GM19452 (cell line): Measurements from ENCODE around the gene NFASC.

Experiments
- ATAC-seq: cut with Tn5 transposase; IDR thresholded peaks from one replicate; pipeline ENCODE4 v1.9.1; 2021; ENCODE audit not compliant: unreplicated experiment

NFASC gene

GRCh38 chr1:204858363-204858821 lies 12.3 kb upstream of the NFASC start:
- no peak for ATAC-seq

- ATAC-seq, result no peak
These were observed 10.8 kb upstream of the NFASC start for GRCh38 chr1:204859861-204860267.

GRCh38 chr1:204863024-204863423 lies 7.6 kb upstream of the NFASC start:
- ATAC-seq, result no peak

- no peak for ATAC-seq
These were observed 6.9 kb upstream of the NFASC start for GRCh38 chr1:204863730-204864129.

GRCh38 chr1:204866051-204866596 lies 4.5 kb upstream of the NFASC start:
- no peak for ATAC-seq

- no peak for ATAC-seq
These were observed 3.5 kb upstream of the NFASC start for GRCh38 chr1:204867203-204867602.

GRCh38 chr1:204867666-204868339 lies 2.9 kb upstream of the NFASC start:
- no peak for ATAC-seq

GRCh38 chr1:204868340-204868700 lies 2.3 kb upstream of the NFASC start:
- ATAC-seq, result no peak

- no peak for ATAC-seq
These were observed 1.6 kb upstream of the NFASC start for GRCh38 chr1:204869097-204869496.

- ATAC-seq, result no peak
These were observed 859 bp downstream of the NFASC start for GRCh38 chr1:204871405-204872037.

GRCh38 chr1:204872262-204872881 lies 1.7 kb downstream of the NFASC start:
- no peak for ATAC-seq

GRCh38 chr1:204873176-204873575 lies 2.5 kb downstream of the NFASC start:
- ATAC-seq, result no peak

- no peak for ATAC-seq
These were observed 3.1 kb downstream of the NFASC start for GRCh38 chr1:204873714-204874113.

- no peak for ATAC-seq
These were observed 3.6 kb downstream of the NFASC start for GRCh38 chr1:204874274-204874673.

GRCh38 chr1:204875255-204875654 lies 4.6 kb downstream of the NFASC start:
- ATAC-seq, result no peak

GRCh38 chr1:204878621-204879234 lies 8.1 kb downstream of the NFASC start:
- no peak for ATAC-seq

GRCh38 chr1:204879351-204879750 lies 8.7 kb downstream of the NFASC start:
- ATAC-seq, result no peak

GRCh38 chr1:204880906-204881305 lies 10.2 kb downstream of the NFASC start:
- ATAC-seq, result no peak

- ATAC-seq, result no peak
These were observed 11.8 kb downstream of the NFASC start for GRCh38 chr1:204882479-204882878.

- ATAC-seq, result no peak
These were observed 12.7 kb downstream of the NFASC start for GRCh38 chr1:204883405-204883804.

- no peak for ATAC-seq
These were observed 14.6 kb downstream of the NFASC start for GRCh38 chr1:204885288-204885711.

GRCh38 chr1:204885790-204886189 lies 15.1 kb downstream of the NFASC start:
- ATAC-seq, result no peak
